ENCODE results near the gene PRSS53. TPM values are rescaled to one million over a fixed set of nuclear protein-coding genes. Genes with fewer than 3 reads are reported as not detected.

PRSS53 gene
- total RNA-seq, 1 donor from 2014 or later, result 20.4 TPM

DNA sequence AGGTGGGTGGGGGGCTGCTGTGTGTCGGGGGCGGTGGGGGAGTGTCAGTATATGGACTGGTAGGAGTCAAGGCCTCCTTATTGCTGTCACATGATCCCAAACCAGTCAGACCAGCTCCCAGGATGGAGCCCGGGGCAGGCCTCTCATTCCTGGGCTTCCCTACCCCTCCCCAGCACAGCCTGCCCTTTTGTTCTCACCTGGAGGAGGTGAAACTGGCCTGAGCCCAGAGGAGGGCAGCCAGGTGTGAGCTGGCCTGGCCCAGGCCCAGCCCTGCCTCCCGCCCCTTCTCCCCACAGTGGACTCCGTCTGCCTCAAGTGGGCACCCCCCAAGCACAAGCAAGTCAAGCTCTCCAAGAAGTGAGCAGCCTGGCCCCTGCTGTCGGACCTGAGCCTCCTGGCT lies 42.2 kb upstream of the PRSS53 start:
- Mint-ChIP-seq H3K27me3 (ENCODE audit: unreplicated experiment) (peaks cover 6% of the 10 kb centered on the region), H3K9me3 (ENCODE audit: unreplicated experiment) (peaks cover 5% of the 10 kb centered on the region), H3K4me1 (ENCODE audit: low read depth, unreplicated experiment) (peaks cover 7% of the 10 kb centered on the region), H3K27ac (ENCODE audit: unreplicated experiment) (no peak overlapping the region), H3K4me3 (ENCODE audit: unreplicated experiment) (no peak overlapping the region), H3K36me3 (ENCODE audit: unreplicated experiment) (no peaks in the 10 kb centered on the region)
- TF ChIP-seq, protein P1, sequence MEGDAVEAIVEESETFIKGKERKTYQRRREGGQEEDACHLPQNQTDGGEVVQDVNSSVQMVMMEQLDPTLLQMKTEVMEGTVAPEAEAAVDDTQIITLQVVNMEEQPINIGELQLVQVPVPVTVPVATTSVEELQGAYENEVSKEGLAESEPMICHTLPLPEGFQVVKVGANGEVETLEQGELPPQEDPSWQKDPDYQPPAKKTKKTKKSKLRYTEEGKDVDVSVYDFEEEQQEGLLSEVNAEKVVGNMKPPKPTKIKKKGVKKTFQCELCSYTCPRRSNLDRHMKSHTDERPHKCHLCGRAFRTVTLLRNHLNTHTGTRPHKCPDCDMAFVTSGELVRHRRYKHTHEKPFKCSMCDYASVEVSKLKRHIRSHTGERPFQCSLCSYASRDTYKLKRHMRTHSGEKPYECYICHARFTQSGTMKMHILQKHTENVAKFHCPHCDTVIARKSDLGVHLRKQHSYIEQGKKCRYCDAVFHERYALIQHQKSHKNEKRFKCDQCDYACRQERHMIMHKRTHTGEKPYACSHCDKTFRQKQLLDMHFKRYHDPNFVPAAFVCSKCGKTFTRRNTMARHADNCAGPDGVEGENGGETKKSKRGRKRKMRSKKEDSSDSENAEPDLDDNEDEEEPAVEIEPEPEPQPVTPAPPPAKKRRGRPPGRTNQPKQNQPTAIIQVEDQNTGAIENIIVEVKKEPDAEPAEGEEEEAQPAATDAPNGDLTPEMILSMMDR (IDR thresholded peaks at IDR 0.05; ENCODE audit: partially characterized antibody, unreplicated experiment), result no peak
- no peak for DNase-seq

DNA sequence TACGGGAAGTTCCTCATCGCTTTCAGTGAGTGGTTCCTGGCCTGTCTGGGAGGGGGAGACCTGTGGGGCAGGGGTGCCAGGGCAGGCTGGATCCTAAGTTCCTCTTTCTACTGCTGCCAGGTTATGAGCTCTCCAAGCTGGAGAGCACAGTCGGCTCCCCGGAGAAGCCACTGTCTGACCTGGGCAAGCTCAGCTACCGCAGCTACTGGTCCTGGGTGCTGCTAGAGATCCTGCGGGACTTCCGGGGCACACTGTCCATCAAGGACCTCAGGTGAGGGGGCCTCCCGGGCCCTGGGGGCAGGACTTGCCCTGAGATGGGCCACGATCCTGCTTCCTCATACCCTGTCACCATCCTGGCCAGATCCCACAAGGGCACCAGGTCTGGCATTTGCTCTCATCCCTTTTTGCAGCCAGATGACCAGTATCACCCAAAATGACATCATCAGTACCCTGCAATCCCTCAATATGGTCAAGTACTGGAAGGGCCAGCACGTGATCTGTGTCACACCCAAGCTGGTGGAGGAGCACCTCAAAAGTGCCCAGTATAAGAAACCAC lies 41.7 kb upstream of the PRSS53 start:
- no peak overlapping the region for H3K4me3 Mint-ChIP-seq (ENCODE audit: unreplicated experiment)
- peaks cover 6% of the 10 kb centered on the region for H3K27me3 Mint-ChIP-seq (ENCODE audit: unreplicated experiment)
- H3K27ac Mint-ChIP-seq (ENCODE audit: unreplicated experiment), result no peak overlapping the region
- TF ChIP-seq, protein P1 (IDR thresholded peaks at IDR 0.05; ENCODE audit: partially characterized antibody, unreplicated experiment), result no peak
- no peaks in the 10 kb centered on the region for H3K36me3 Mint-ChIP-seq (ENCODE audit: unreplicated experiment)
- H3K4me1 Mint-ChIP-seq (ENCODE audit: low read depth, unreplicated experiment), result peaks cover 6% of the 10 kb centered on the region
- H3K9me3 Mint-ChIP-seq (ENCODE audit: unreplicated experiment), result peaks cover 7% of the 10 kb centered on the region
- DNase-seq, result no peak

DNA sequence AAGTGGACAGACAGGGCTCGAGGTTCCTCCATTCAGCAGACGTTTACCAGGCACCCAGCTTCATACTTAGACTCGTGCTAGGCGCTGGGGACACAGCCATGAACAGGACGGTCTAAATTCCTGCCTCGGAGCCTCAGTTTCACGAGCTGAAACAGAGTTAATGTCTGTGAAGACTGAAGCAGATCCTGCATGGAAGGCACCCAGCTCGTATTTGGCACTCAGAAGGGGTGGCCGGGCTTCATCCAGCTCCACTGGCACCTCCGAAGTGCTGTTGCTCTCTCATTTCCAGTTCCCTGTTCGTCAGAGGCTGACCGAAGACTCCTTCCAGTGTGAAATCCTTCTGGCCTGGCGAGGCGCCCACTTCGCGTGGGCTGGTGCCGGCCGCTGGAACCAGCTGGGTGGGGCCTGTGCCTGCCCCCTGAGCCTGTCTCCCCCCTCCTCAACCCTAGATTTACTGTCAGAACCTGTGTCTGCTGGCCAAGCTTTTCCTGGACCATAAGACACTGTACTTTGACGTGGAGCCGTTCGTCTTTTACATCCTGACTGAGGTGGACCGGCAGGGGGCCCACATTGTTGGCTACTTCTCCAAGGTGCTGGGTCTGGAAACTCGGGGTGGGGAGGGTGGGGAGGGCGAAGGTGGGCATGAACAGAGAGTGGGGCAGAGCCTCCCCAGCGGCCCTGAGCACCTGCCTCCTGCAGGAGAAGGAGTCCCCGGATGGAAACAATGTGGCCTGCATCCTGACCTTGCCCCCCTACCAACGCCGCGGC lies 41.0 kb upstream of the PRSS53 start:
- H3K27me3 Mint-ChIP-seq (ENCODE audit: unreplicated experiment), result peaks cover 6% of the 10 kb centered on the region
- DNase-seq, result no peak
- peaks cover 6% of the 10 kb centered on the region for H3K4me1 Mint-ChIP-seq (ENCODE audit: low read depth, unreplicated experiment)
- H3K4me3 Mint-ChIP-seq (ENCODE audit: unreplicated experiment), result no peak overlapping the region
- TF ChIP-seq, protein P1 (IDR thresholded peaks at IDR 0.05; ENCODE audit: partially characterized antibody, unreplicated experiment), result no peak
- peaks cover 7% of the 10 kb centered on the region for H3K9me3 Mint-ChIP-seq (ENCODE audit: unreplicated experiment)
- H3K27ac Mint-ChIP-seq (ENCODE audit: unreplicated experiment), result no peak overlapping the region
- H3K36me3 Mint-ChIP-seq (ENCODE audit: unreplicated experiment), result no peaks in the 10 kb centered on the region

DNA sequence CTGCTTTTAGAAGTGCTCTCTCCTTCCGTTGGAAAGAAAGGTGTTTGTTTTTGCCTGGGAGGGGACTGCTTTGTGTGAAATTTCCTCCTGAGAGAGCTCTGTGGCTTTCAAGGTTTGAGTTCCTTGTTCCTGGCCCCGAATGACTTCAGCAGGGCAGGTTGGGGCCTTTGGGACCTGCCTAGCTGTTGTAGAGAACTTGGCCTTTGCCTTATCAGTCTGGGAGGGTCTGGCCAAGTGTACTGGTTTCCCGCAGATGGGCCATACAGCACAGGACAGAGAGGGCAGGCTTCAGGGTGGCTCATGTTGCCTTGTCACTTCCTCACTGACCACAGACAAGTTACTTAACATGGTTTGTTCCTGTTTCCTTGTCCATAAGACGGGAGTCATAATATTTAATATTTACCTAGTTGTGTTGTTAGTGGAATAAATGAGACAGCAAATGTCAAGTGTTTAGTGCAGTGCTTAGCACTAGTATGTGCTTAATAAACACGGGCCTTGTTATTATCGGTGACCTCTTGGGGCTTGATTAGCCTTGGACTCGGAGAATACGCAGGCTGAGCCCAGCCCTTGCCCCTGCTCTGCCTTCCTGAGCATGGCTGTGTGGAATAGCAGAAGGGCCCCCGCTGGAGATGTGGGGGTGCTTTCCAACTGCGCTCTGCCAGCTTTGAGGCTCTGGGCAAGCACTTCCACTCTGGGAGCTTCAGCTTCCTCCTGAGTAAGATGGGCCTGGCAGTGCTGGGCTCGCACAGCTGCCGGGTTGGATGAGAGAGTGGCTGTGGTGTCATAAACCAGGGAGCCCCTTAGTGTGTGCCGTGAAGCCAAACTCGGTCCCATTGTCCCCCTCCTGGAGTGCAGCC lies 40.2 kb upstream of the PRSS53 start:
- no peak overlapping the region for H3K4me3 Mint-ChIP-seq (ENCODE audit: unreplicated experiment)
- H3K9me3 Mint-ChIP-seq (ENCODE audit: unreplicated experiment), result peaks cover 7% of the 10 kb centered on the region
- no peak for DNase-seq
- peaks cover 4% of the 10 kb centered on the region for H3K4me1 Mint-ChIP-seq (ENCODE audit: low read depth, unreplicated experiment)
- TF ChIP-seq, protein P1 (IDR thresholded peaks at IDR 0.05; ENCODE audit: partially characterized antibody, unreplicated experiment), result no peak
- peaks cover 5% of the 10 kb centered on the region for H3K27me3 Mint-ChIP-seq (ENCODE audit: unreplicated experiment)
- no peak overlapping the region for H3K27ac Mint-ChIP-seq (ENCODE audit: unreplicated experiment)
- no peaks in the 10 kb centered on the region for H3K36me3 Mint-ChIP-seq (ENCODE audit: unreplicated experiment)

All from glutamatergic neuron (in vitro differentiated cells).